ENCODE results near the gene MOV10.
"Not testable (repeated sequence)": the region's sequence is repeated elsewhere in the genome, so short reads cannot be mapped to it uniquely, and the experiment has no call there.

The MOV10 gene

GRCh38 chr1:112674440-112674985 lies at the start of gene MOV10:
MOV10 (plus strand) TSS chr1:112674659; CDS start chr1:112674913, 254 bp downstream.
- H3K36me3 ChIP-seq (ENCODE audit: insufficient read depth, low read length) = peaks cover 24% of the 10 kb centered on the region
- peak within 1 kb of the TSS; percentile 70 for H3K4me3 ChIP-seq (ENCODE audit: low read length)
- peaks cover 36% of the 10 kb centered on the region for H3K4me1 ChIP-seq (ENCODE audit: insufficient read depth, low read length)
- H3K27me3 ChIP-seq (ENCODE audit: insufficient read depth, low read length) = no peaks in the 10 kb centered on the region
- H2AFZ ChIP-seq (ENCODE audit: low read depth, low read length) = peak within 1 kb of the TSS; percentile 68
- no peaks in the 10 kb centered on the region for H3K9me3 ChIP-seq (ENCODE audit: low read length)

- no peaks in the 10 kb centered on the region for H3K27me3 ChIP-seq (ENCODE audit: insufficient read depth, low read length)
- H3K9me3 ChIP-seq (ENCODE audit: low read length) = no peaks in the 10 kb centered on the region
- peaks cover 8% of the 10 kb centered on the region for H3K4me1 ChIP-seq (ENCODE audit: insufficient read depth, low read length)
- no peak overlapping the region for H2AFZ ChIP-seq (ENCODE audit: low read depth, low read length)
- no peak overlapping the region for H3K4me3 ChIP-seq (ENCODE audit: low read length)
- peaks cover 7% of the 10 kb centered on the region for H3K36me3 ChIP-seq (ENCODE audit: insufficient read depth, low read length)
These were observed 48.8 kb upstream of the MOV10 start for GRCh38 chr1:112625696-112626095.

GRCh38 chr1:112626193-112626592 lies 48.3 kb upstream of the MOV10 start:
- peaks cover 11% of the 10 kb centered on the region for H3K36me3 ChIP-seq (ENCODE audit: insufficient read depth, low read length)
- H3K27me3 ChIP-seq (ENCODE audit: insufficient read depth, low read length) = no peaks in the 10 kb centered on the region
- H3K9me3 ChIP-seq (ENCODE audit: low read length) = no peaks in the 10 kb centered on the region
- H3K4me1 ChIP-seq (ENCODE audit: insufficient read depth, low read length) = peaks cover 3% of the 10 kb centered on the region
- H3K4me3 ChIP-seq (ENCODE audit: low read length) = no peak overlapping the region
- no peak overlapping the region for H2AFZ ChIP-seq (ENCODE audit: low read depth, low read length)

GRCh38 chr1:112626887-112627286 lies 47.6 kb upstream of the MOV10 start:
- H2AFZ ChIP-seq (ENCODE audit: low read depth, low read length) = no peak overlapping the region
- peaks cover 14% of the 10 kb centered on the region for H3K36me3 ChIP-seq (ENCODE audit: insufficient read depth, low read length)
- H3K27me3 ChIP-seq (ENCODE audit: insufficient read depth, low read length) = no peaks in the 10 kb centered on the region
- H3K4me3 ChIP-seq (ENCODE audit: low read length) = no peak overlapping the region
- H3K9me3 ChIP-seq (ENCODE audit: low read length) = no peaks in the 10 kb centered on the region
- H3K4me1 ChIP-seq (ENCODE audit: insufficient read depth, low read length) = no peaks in the 10 kb centered on the region

- H3K36me3 ChIP-seq (ENCODE audit: insufficient read depth, low read length) = peaks cover 17% of the 10 kb centered on the region
- no peaks in the 10 kb centered on the region for H3K9me3 ChIP-seq (ENCODE audit: low read length)
- no peaks in the 10 kb centered on the region for H3K4me1 ChIP-seq (ENCODE audit: insufficient read depth, low read length)
- no peaks in the 10 kb centered on the region for H3K27me3 ChIP-seq (ENCODE audit: insufficient read depth, low read length)
- no peak overlapping the region for H2AFZ ChIP-seq (ENCODE audit: low read depth, low read length)
- no peak overlapping the region for H3K4me3 ChIP-seq (ENCODE audit: low read length)
These were observed 45.9 kb upstream of the MOV10 start for GRCh38 chr1:112628516-112628915.

- H2AFZ ChIP-seq (ENCODE audit: low read depth, low read length) = no peak overlapping the region
- H3K4me3 ChIP-seq (ENCODE audit: low read length) = no peak overlapping the region
- H3K4me1 ChIP-seq (ENCODE audit: insufficient read depth, low read length) = no peaks in the 10 kb centered on the region
- no peaks in the 10 kb centered on the region for H3K9me3 ChIP-seq (ENCODE audit: low read length)
- no peaks in the 10 kb centered on the region for H3K27me3 ChIP-seq (ENCODE audit: insufficient read depth, low read length)
- H3K36me3 ChIP-seq (ENCODE audit: insufficient read depth, low read length) = peaks cover 17% of the 10 kb centered on the region
These were observed 45.2 kb upstream of the MOV10 start for GRCh38 chr1:112629256-112629655.

GRCh38 chr1:112633628-112634027 lies 40.8 kb upstream of the MOV10 start:
- no peak overlapping the region for H2AFZ ChIP-seq (ENCODE audit: low read depth, low read length)
- no peaks in the 10 kb centered on the region for H3K27me3 ChIP-seq (ENCODE audit: insufficient read depth, low read length)
- no peaks in the 10 kb centered on the region for H3K9me3 ChIP-seq (ENCODE audit: low read length)
- no peak overlapping the region for H3K4me3 ChIP-seq (ENCODE audit: low read length)
- peaks cover 2% of the 10 kb centered on the region for H3K4me1 ChIP-seq (ENCODE audit: insufficient read depth, low read length)
- H3K36me3 ChIP-seq (ENCODE audit: insufficient read depth, low read length) = peaks cover 14% of the 10 kb centered on the region

GRCh38 chr1:112634367-112634766 lies 40.1 kb upstream of the MOV10 start:
- H3K9me3 ChIP-seq (ENCODE audit: low read length) = no peaks in the 10 kb centered on the region
- no peak overlapping the region for H3K4me3 ChIP-seq (ENCODE audit: low read length)
- peaks cover 14% of the 10 kb centered on the region for H3K36me3 ChIP-seq (ENCODE audit: insufficient read depth, low read length)
- no peaks in the 10 kb centered on the region for H3K27me3 ChIP-seq (ENCODE audit: insufficient read depth, low read length)
- H3K4me1 ChIP-seq (ENCODE audit: insufficient read depth, low read length) = peaks cover 2% of the 10 kb centered on the region
- no peak overlapping the region for H2AFZ ChIP-seq (ENCODE audit: low read depth, low read length)

GRCh38 chr1:112636056-112636455 lies 38.4 kb upstream of the MOV10 start:
- Histone ChIP-seq H3K4me3 (ENCODE audit: low read length) (no peak overlapping the region), H3K27me3 (ENCODE audit: insufficient read depth, low read length) (no peaks in the 10 kb centered on the region), H3K36me3 (ENCODE audit: insufficient read depth, low read length) (peaks cover 6% of the 10 kb centered on the region), H3K4me1 (ENCODE audit: insufficient read depth, low read length) (peaks cover 2% of the 10 kb centered on the region), H2AFZ (ENCODE audit: low read depth, low read length) (no peak overlapping the region), H3K9me3 (ENCODE audit: low read length) (no peaks in the 10 kb centered on the region)

- H2AFZ ChIP-seq (ENCODE audit: low read depth, low read length) = no peak overlapping the region
- no peaks in the 10 kb centered on the region for H3K27me3 ChIP-seq (ENCODE audit: insufficient read depth, low read length)
- peaks cover 3% of the 10 kb centered on the region for H3K36me3 ChIP-seq (ENCODE audit: insufficient read depth, low read length)
- H3K4me1 ChIP-seq (ENCODE audit: insufficient read depth, low read length) = peaks cover 7% of the 10 kb centered on the region
- H3K9me3 ChIP-seq (ENCODE audit: low read length) = no peaks in the 10 kb centered on the region
- H3K4me3 ChIP-seq (ENCODE audit: low read length) = no peak overlapping the region
These were observed 37.7 kb upstream of the MOV10 start for GRCh38 chr1:112636597-112637253.

- no peak overlapping the region for H3K4me3 ChIP-seq (ENCODE audit: low read length)
These were observed 37.0 kb upstream of the MOV10 start for GRCh38 chr1:112637254-112638109.

GRCh38 chr1:112638110-112638428 lies 36.4 kb upstream of the MOV10 start:
- H3K27me3 ChIP-seq (ENCODE audit: insufficient read depth, low read length) = no peaks in the 10 kb centered on the region
- no peak overlapping the region for H2AFZ ChIP-seq (ENCODE audit: low read depth, low read length)
- H3K4me1 ChIP-seq (ENCODE audit: insufficient read depth, low read length) = peaks cover 7% of the 10 kb centered on the region
- H3K4me3 ChIP-seq (ENCODE audit: low read length) = no peak overlapping the region
- H3K36me3 ChIP-seq (ENCODE audit: insufficient read depth, low read length) = peaks cover 1% of the 10 kb centered on the region
- no peaks in the 10 kb centered on the region for H3K9me3 ChIP-seq (ENCODE audit: low read length)

More at GRCh38 chr1:112637254-112638109, 37.0 kb upstream of the MOV10 start:
- Histone ChIP-seq H2AFZ (ENCODE audit: low read depth, low read length) (no peak overlapping the region), H3K36me3 (ENCODE audit: insufficient read depth, low read length) (peaks cover 3% of the 10 kb centered on the region), H3K4me1 (ENCODE audit: insufficient read depth, low read length) (peaks cover 7% of the 10 kb centered on the region), H3K9me3 (ENCODE audit: low read length) (no peaks in the 10 kb centered on the region), H3K27me3 (ENCODE audit: insufficient read depth, low read length) (no peaks in the 10 kb centered on the region)

- not testable (repeated sequence) for H3K4me3 ChIP-seq (ENCODE audit: low read length); H3K36me3 ChIP-seq (ENCODE audit: insufficient read depth, low read length); H3K27me3 ChIP-seq (ENCODE audit: insufficient read depth, low read length); H3K9me3 ChIP-seq (ENCODE audit: low read length); H3K4me1 ChIP-seq (ENCODE audit: insufficient read depth, low read length); H2AFZ ChIP-seq (ENCODE audit: low read depth, low read length)
These were observed 34.0 kb upstream of the MOV10 start for GRCh38 chr1:112640437-112640836.
